HT-29 (cell line): ENCODE results near the gene EMP3. TPM values are rescaled to one million over a fixed set of nuclear protein-coding genes. Genes with fewer than 3 reads are reported as not detected.
A peak's percentile ranks its signal among the peaks of the same experiment; 100 is the strongest.
"Not testable (repeated sequence)": the region's sequence is repeated elsewhere in the genome, so short reads cannot be mapped to it uniquely, and the experiment has no call there.

ENCODE experiments used
- DNase-seq: peaks from one replicate; pipeline ENCODE4 v3.0.0-alpha.2; 2015; ENCODE audit warnings: low spot score
- total RNA-seq: library from RNA; depleted of rRNA; stranded (reverse); fragments of >200 nt; shearing (Covaris generic); gene quantifications from 2 replicates; pipeline ENCODE4 v1.2.3, GENCODE V29; 2014; rRNA removed

EMP3 gene, protein sequence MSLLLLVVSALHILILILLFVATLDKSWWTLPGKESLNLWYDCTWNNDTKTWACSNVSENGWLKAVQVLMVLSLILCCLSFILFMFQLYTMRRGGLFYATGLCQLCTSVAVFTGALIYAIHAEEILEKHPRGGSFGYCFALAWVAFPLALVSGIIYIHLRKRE
- 3.1 TPM in 1 of 2 replicates, not detected in the other for total RNA-seq

- peak; percentile 38 for DNase-seq
Observed at GRCh38 chr19:48325265-48325910, at the start of gene EMP3. TSS of gene EMP3 (plus strand) at chr19:48325552. CDS start at chr19:48326845, 1,293 bp downstream.

- no peak for DNase-seq
Observed at GRCh38 chr19:48279747-48280146, 45.6 kb upstream of the EMP3 start.

DNA sequence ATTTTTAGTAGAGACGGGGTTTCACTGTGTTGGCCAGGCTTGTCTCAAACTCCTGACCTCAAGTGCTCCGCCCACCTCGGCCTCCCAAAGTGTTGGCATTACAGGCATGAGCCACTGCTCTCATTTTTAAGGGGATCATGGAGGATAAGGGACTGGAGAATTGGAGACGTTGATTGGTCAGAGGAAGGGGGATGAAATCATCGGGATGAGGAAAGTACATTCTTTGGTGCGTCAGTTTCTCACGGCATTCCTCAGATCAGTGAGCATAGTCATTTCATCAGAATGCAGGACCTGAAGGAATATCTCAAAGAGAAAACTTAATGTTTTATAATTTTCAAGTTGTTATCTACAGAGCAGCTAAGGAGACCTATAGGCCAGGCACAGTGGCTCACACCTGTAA lies 41.4 kb upstream of the EMP3 start:
- no peak for DNase-seq

GRCh38 chr19:48284896-48285295 lies 40.5 kb upstream of the EMP3 start:
- DNase-seq: no peak

DNA sequence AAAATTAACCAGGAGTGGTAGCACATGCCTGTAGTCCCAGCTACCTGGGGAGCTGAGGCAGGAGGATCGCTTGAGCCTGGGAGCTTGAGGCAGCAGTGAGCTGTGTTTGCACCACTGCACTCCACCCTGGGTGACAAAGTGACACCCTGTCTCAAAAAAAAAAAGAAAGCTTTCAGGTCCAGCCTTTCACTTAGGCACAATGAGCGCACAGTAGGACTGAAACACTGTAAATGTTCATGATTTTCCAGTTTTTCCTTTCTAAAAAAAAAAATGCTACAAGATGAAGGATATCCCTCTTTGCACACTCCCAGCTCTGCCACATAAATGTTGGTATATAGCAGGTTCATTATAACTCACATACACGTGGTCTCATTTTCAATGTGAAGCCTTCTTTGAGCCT lies 37.6 kb upstream of the EMP3 start:
- DNase-seq: no peak

DNA sequence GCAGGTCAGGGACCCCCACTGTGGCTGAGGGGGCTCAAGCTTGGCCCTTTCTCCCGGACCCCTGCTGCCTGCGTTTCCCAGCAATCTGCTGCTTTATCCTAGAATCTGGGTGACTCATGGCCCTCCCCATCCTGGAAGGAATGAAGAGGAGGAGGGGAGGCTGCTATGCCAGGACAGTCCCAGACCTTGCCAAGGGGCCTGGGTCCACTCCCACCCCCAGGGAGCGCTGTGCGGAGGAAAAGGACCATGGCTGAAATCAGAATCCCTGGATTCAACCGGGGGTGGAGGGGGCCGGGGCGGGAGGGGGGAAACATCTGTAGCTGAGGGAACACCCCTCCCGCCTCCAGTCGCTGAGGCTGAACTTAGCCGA lies 35.0 kb upstream of the EMP3 start:
- no peak for DNase-seq

DNA sequence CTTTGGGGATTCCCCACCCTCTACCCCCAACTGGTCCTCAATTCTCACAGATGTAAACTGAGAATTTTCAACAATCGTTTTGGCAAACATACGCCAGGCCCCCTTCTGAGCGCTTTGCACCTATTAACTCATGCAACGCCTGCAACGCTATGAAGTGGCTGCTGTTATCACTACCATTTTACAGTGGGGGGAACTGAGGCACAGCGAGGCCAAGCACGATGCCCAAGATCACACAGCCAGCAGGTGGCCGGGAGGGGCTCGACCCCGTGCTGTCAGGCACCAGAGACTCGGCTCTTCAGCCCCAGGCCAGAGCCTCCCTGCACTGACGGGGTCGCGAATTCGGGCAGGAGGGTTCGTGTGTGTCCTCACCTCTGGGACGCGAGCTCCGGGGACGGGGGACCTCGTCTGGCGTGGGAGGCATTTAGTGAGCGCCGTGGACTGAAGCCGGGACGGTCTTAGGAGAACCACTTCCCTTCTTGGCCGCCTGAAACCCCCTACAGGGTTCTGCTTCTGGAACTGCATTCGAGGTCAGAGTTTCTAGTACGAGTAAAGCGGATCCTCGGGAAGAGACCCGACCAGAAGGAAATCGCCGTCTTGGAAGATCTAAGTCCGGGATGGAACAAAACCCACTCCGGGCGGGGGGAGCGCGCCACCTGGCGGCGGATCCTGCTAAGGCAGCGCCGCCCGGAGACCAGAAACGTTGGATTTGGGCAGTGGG lies 34.4 kb upstream of the EMP3 start:
- DNase-seq: peak; percentile 94

DNA sequence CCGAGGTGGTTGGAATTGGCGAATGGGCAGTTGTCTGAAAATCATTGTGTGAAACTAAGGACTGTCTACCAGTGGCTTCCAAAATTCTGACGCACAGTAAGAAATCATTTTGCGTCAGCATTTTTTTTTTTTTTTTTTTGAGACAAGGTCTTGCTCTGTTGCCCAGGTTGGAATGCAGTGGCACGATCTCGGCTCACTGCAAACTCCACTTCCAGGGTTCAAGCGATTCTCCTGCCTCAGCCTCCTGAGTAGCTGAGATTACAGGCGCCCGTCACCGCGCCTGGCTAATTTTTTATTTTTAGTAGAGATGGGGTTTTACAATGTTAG lies 33.9 kb upstream of the EMP3 start:
- not testable (repeated sequence) for DNase-seq

GRCh38 chr19:48292798-48293197 lies 32.6 kb upstream of the EMP3 start:
- DNase-seq: no peak

GRCh38 chr19:48295458-48295857 lies 29.9 kb upstream of the EMP3 start:
- DNase-seq: no peak

GRCh38 chr19:48296963-48297734 lies 28.2 kb upstream of the EMP3 start:
- DNase-seq: no peak

- no peak for DNase-seq
Observed at GRCh38 chr19:48297975-48298374, 27.4 kb upstream of the EMP3 start.

- DNase-seq: no peak
Observed at GRCh38 chr19:48301886-48302599, 23.3 kb upstream of the EMP3 start.

DNA sequence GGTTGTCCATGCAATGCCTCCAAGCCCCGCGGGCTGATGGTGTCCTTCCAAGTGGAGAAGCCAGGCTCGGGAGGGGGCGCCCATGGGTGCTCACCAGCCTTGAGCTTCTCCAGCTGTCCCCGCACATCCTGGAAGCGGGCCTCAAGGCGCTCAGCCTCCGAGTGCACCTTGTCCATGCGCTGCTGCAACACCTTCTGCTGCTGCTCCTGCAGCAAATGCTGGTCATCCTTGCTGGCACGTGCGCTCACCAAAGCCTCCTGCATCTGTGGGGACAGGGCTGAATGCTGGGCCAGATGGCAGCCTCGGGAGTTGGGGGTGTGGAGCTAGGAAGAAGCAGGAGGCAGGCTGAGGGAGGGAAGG lies 22.8 kb upstream of the EMP3 start:
- no peak for DNase-seq

GRCh38 chr19:48303367-48303766 lies 22.0 kb upstream of the EMP3 start:
- DNase-seq: no peak

GRCh38 chr19:48303866-48304265 lies 21.5 kb upstream of the EMP3 start:
- DNase-seq: no peak

- peak; percentile 61 for DNase-seq
Observed at GRCh38 chr19:48308631-48309586, 16.4 kb upstream of the EMP3 start.

DNA sequence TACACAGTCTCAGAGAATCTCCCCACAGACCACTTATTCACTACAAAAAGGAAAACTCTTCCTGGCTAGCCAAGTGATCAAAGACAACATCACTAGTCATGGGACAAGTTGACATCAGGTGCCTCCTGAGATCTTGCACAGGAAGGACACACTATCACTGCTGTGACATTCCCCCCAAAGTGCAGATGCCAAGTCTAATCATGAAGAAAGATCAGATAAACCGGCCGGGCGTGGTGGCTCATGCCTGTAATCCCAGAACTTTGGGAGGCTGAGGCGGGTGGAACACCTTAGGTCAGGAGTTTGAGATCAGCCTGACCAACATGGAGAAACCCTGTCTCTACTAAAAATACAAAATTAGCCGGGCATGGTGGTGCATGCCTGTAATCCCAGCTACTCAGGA lies 15.6 kb upstream of the EMP3 start:
- not testable (repeated sequence) for DNase-seq

- no peak for DNase-seq
Observed at GRCh38 chr19:48310227-48310626, 15.1 kb upstream of the EMP3 start.

DNA sequence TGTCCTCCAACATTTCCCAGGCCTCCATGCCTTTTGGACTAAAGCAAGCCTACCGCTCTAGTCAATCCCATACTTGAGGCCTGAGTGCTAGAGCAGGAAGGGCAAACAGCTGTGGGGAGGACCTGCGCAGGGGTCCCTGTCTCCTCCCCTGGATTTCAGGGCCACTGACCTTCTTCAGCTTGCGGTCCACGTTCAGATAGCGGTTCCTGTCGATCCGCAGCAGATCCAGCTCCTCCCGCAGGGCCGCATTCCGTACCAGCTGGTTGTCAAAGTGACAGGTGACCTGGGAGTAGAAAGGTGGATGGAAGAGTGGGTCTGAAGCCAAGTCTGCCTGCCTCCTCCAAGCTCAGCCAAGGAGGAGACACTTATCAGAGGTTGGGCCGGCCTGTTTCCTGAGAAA lies 14.0 kb upstream of the EMP3 start:
- DNase-seq: no peak

GRCh38 chr19:48315712-48316111 lies 9.6 kb upstream of the EMP3 start:
- DNase-seq: no peak
